Pancreas (tissue), 10 donors: Measurements from ENCODE around the gene MACIR. TPM values are rescaled to one million over a fixed set of nuclear protein-coding genes. Genes with fewer than 3 reads are reported as not detected.
A peak's percentile ranks its signal among the peaks of the same experiment; 100 is the strongest.

Experiments used
- ATAC-seq, 4 donors: fragments of 200-7000 bp; cut with Tn5 transposase; one replicate each; pipeline versions ENCODE4 v1.8.0 to v1.9.1; 2020; ENCODE audit warnings: mild to moderate bottlenecking in 4 of 4, moderate library complexity in 4 of 4
- DNase-seq, 6 donors: peaks; one replicate each; pipeline ENCODE4 v3.0.0-alpha.2; 2020
- FAIRE-seq: peaks from 2 replicates; lab custom pipeline; 2012; peaks lifted over from hg19 to GRCh38; lab: Jason Lieb, UNC
- H3K27ac ChIP-seq, 4 donors: fragments of 200-600 bp; sonication (generic); 1 replicate in 3 of 4; 2 replicates in 1 of 4; pipeline versions ENCODE4 v1.5.0 to v1.8.0; 2020
- H3K27me3 ChIP-seq, 4 donors: fragments of 200-600 bp; one replicate each; pipeline ENCODE4 v1.8.0; 2021
- H3K36me3 ChIP-seq, 3 donors: fragments of 200-600 bp; sonication (generic) in 1 of 3; one replicate each; pipeline versions ENCODE4 v1.5.0 to v1.8.0; 2020 to 2021
- H3K4me1 ChIP-seq, 3 donors: fragments of 200-600 bp; one replicate each; pipeline ENCODE4 v1.8.0; 2021
- H3K4me3 ChIP-seq, 4 donors: fragments of 200-600 bp; sonication (generic) in 2 of 4; one replicate each; pipeline versions ENCODE4 v1.5.0 to v1.8.0; 2020 to 2021
- H3K9me3 ChIP-seq, 4 donors: fragments of 200-600 bp; one replicate each; pipeline ENCODE4 v1.8.0; 2021
- CTCF ChIP-seq, 4 donors: fragments of 200-600 bp; sonication (generic) in 3 of 4; IDR thresholded peaks; one replicate each; pipeline versions ENCODE4 v1.5.0 to v1.8.0; 2021; ENCODE audit warnings: antibody characterized with exemption in 4 of 4
- WGBS, 2 donors: extraction: QIAGEN DNeasy Blood & Tissue Kit; methylation state at CpG; one replicate each; pipeline ENCODE4 v1.1.7; 2013; 5-methylcytosine and 5-hydroxymethylcytosine counted together
- intact Hi-C, 3 donors: fragments of 100-400 bp; cut with DNase I; formaldehyde crosslinking; loops; one replicate each; pipeline versions ENCODE4 v1.11.1 to v1.14.2; 2022
- polyA plus RNA-seq, 2 donors: library from polyadenylated mRNA; stranded (reverse); fragments of 200-250 nt; gene quantifications; one replicate each; pipeline ENCODE4 v1.2.3, GENCODE V29; 2013
- total RNA-seq, 6 donors: library from RNA; stranded (reverse); fragmentation: NEBNext Ultra II Directional in 4 of 6; extraction: Animal tissue kit (Norgen Biotek cat#: 25700) in 4 of 6; gene quantifications; one replicate each; pipeline versions ENCODE4 v1.2.1 to v1.2.4, GENCODE V29; 2021 to 2023
- donor health status: healthy with polysubstance abuse.
- donor health status: DM: no; HTN: no; CAD: no; lungs with moderate emphysema.
- donor health status: DM: no; HTN: no; CAD: no.
- donor health status: control.
- donor health status: control.
- donor health status: Bipolar disorder and iron deficiency.
- donor health status: DM: yes; HTN: yes; CAD: no.
- donor health status: DM: no; HTN: no; CAD: no.
- donor health status: DM: no; HTN: no; CAD: no.
- donor health status: DM: yes; HTN: yes; CAD: no.

The MACIR gene
- total and polyA plus RNA-seq, 8 donors = 2.4 to 8.0 (median 3.2) TPM

DNA sequence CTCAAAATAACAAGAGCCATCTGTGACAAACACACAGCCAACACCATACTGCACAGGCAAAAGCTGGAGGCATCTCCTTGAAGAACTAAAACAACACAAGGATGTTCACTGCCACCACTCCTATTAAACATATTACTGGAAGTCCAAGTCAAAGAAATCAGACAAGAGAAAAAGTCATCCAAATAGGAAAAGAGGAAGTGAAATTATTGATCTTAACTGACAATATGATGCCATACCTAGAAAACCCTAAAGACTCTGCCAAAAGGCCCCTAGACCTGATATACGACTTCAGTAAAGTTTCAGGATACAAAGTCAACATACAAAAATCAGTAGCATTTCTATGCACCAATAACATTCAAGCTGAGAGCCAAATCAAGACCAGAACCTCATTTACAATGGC lies 30.0 kb upstream of the MACIR start:
- 59 to 70% methylated on average over 1 of the region's 1 CpG for WGBS, 2 donors
- no peak for FAIRE-seq
- H3K27me3 ChIP-seq = no peaks in the 10 kb centered on the region
- intact Hi-C loops = no loop called here
- no peak overlapping the region for H3K27ac ChIP-seq
- no peak for TF ChIP-seq CTCF (IDR thresholded peaks at IDR 0.05)
- no peak for DNase-seq
- H3K4me3 ChIP-seq = no peak overlapping the region
- ATAC-seq = no peak
- H3K9me3 ChIP-seq = no peaks in the 10 kb centered on the region
- no peaks in the 10 kb centered on the region for H3K36me3 ChIP-seq
- no peaks in the 10 kb centered on the region for H3K4me1 ChIP-seq

- H3K4me1 ChIP-seq = no peaks in the 10 kb centered on the region
- no peaks in the 10 kb centered on the region for H3K9me3 ChIP-seq
- DNase-seq = peak in 1 of 6 donors; percentile 27
- H3K4me3 ChIP-seq = no peak overlapping the region
- FAIRE-seq = peak; percentile 49
- peak in 3 of 4 donors; percentile 68 to 74 (median 71) for TF ChIP-seq CTCF (IDR thresholded peaks at IDR 0.05)
- H3K27me3 ChIP-seq = no peaks in the 10 kb centered on the region
- no peaks in the 10 kb centered on the region for H3K36me3 ChIP-seq
- WGBS, 2 donors = 67 to 72% methylated on average over 7 of the region's 7 CpGs
- no peak overlapping the region for H3K27ac ChIP-seq
- intact Hi-C loops = loop anchor here (5.0 kb wide), 2 partner anchors 245 to 250 kb away; no protein-coding TSS in a partner anchor
- peak; percentile 79 to 96 (median 91) for ATAC-seq
Measured at GRCh38 chr5:103232393-103232999, 26.1 kb upstream of the MACIR start.

DNA sequence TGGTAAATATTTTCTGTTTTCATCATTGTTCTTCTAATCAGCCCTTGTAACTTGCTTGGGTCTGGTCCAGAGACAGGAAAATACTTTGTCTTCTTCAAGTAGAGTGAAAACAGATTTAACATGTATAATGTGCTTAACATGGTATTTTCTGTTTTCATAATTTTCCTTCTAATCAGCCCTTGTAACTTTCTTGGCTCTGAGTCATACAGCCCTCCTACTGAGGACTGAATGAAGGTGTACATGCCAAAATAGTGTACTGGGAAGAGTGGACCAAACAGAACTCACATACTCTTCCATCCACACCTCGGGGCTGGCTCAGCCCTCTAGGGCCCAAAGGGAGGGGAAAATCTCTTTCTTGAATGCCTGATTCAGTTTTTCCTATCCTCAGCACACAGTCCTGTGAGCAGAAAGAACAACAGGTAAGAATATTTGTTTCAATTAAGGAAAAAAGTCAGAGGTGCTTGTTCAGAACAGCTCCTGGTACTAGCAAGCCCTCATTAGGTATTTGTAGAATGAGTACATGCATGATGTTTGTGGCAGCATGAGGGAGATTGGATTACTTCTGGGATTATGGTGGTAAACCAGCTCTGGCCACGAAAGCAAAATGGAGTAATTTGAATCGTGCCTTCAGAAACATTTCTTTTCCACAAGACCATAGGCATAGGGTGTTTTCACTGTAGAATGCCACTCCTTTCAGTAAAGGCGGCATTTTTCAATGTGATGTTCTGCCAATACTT lies 24.2 kb upstream of the MACIR start:
- Histone ChIP-seq H3K4me3 (no peak overlapping the region), H3K9me3 (peaks cover 0 to 5% (median 0%) of the 10 kb centered on the region in 4 donors), H3K4me1 (no peaks in the 10 kb centered on the region), H3K27me3 (no peaks in the 10 kb centered on the region), H3K36me3 (no peaks in the 10 kb centered on the region), H3K27ac (no peak overlapping the region)
- FAIRE-seq (no peak), DNase-seq (no peak), ATAC-seq (no peak)
- TF ChIP-seq CTCF (IDR thresholded peaks at IDR 0.05) = no peak
- intact Hi-C loops = loop anchor here (5.0 kb wide), 2 partner anchors 243 to 248 kb away; no protein-coding TSS in a partner anchor
- 61 to 80% methylated on average over 4 of the region's 4 CpGs for WGBS, 2 donors

DNA sequence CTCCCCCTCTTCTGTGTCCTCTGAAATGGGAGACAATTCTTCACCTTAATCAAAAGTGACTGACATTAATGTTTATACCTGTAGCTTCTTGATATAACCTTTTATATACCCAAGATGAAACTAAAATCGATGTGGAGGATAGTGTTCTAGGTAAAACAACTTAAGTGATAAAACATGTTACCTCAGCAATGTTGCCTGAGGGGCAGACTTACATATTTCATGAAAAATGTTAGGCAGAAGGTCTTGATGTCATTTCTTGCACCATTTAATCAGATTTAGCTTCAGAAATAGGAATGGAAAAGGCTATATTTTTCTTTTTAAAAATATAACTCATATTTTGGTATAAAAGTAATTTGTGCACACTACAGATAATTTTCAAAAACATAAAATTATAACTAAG lies 22.7 kb upstream of the MACIR start:
- TF ChIP-seq CTCF (IDR thresholded peaks at IDR 0.05) = no peak
- Histone ChIP-seq H3K27ac (no peak overlapping the region), H3K9me3 (peaks cover 0 to 5% (median 0%) of the 10 kb centered on the region in 4 donors), H3K4me1 (no peaks in the 10 kb centered on the region), H3K4me3 (no peak overlapping the region), H3K36me3 (no peaks in the 10 kb centered on the region), H3K27me3 (no peaks in the 10 kb centered on the region)
- intact Hi-C loops = no loop called here
- no peak for DNase-seq
- no peak for FAIRE-seq
- WGBS, 2 donors = 64 to 85% methylated on average over 1 of the region's 1 CpG
- no peak for ATAC-seq

- H3K4me1 ChIP-seq = no peaks in the 10 kb centered on the region
- intact Hi-C loops = no loop called here
- 77 to 88% methylated on average over 1 of the region's 1 CpG for WGBS, 2 donors
- TF ChIP-seq CTCF (IDR thresholded peaks at IDR 0.05) = no peak
- H3K27ac ChIP-seq = no peak overlapping the region
- DNase-seq (no peak), ATAC-seq (no peak), FAIRE-seq (peak; percentile 32)
- H3K4me3 ChIP-seq = no peak overlapping the region
- H3K36me3 ChIP-seq = no peaks in the 10 kb centered on the region
- no peaks in the 10 kb centered on the region for H3K27me3 ChIP-seq
- H3K9me3 ChIP-seq = peaks cover 0 to 5% (median 0%) of the 10 kb centered on the region in 4 donors
Measured at GRCh38 chr5:103237778-103238177, 20.8 kb upstream of the MACIR start.
